Measurements from ENCODE around the gene KAZN.

GRCh38 chr1:14841456-14841855, 243.0 kb downstream of the KAZN start:
- TF ChIP-seq CTCF (conservative IDR thresholded peaks at IDR 0.05 in 1 of 2, IDR thresholded peaks at IDR 0.05 in 1 of 2; ENCODE audit: low read depth in 1 of 2, low read length in 2 of 2): no peak
- no peak for TF ChIP-seq EZH2 (IDR thresholded peaks at IDR 0.05; ENCODE audit: low read length, missing control alignments)

Measured in fibroblast of lung (primary cell).